HuH-7 (cell line): ENCODE results near the gene COQ10A.
A peak's percentile ranks its signal among the peaks of the same experiment; 100 is the strongest.

Experiments used
- DNase-seq: peaks from one replicate; pipeline ENCODE4 v3.0.0; 2011; ENCODE audit warnings: low spot score

Gene COQ10A

GRCh38 chr12:56315622-56316473, 49.1 kb downstream of the COQ10A start, which contains the start of gene CNPY2:
TSS of gene CNPY2 (minus strand) at chr12:56315988. CDS start at chr12:56315217, 771 bp downstream.
- DNase-seq: peak; percentile 94

DNA sequence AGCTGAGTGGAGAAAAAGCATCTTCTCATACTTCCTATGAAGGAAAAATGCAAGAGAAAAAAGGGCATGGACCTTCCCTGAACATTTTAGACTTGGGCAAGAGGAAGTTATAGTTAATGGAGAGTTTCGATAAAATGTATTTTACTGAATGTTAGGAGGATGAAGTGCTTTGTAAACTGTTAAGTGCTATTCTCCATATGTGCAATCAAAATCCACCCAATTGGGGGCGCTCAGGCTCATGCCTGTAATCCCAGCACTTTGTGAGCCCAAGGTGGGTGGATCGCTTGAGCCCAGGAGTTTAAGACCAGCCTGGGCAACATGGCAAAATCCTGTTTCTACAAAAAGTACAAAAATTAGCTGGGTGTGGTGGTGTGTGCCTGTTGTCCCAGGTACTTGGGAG, 50.9 kb downstream of the COQ10A start:
- no peak for DNase-seq
